Osteoblast (primary cell): ENCODE results near the gene FAM184A. TPM values are rescaled to one million over a fixed set of nuclear protein-coding genes. Genes with fewer than 3 reads are reported as not detected.

Source experiments
- DNase-seq: peaks from one replicate; pipeline ENCODE4 v3.0.0; 2011; ENCODE audit warnings: low spot score, mixed read lengths; ENCODE audit not compliant: insufficient read length; ENCODE audit errors: missing footprints
- H2AFZ ChIP-seq: 2 replicates; pipeline ENCODE4 v1.6.0; 2011; ENCODE audit warnings: mild to moderate bottlenecking, low read length
- H3K27ac ChIP-seq: 2 replicates; pipeline ENCODE4 v1.5.1; 2011; ENCODE audit warnings: mild to moderate bottlenecking, low read depth, low read length, moderate library complexity
- H3K27me3 ChIP-seq: 2 replicates; pipeline ENCODE4 v1.6.0; 2012; ENCODE audit warnings: mild to moderate bottlenecking, control low read depth, inconsistent platforms, low read length, moderate library complexity; ENCODE audit not compliant: insufficient read depth
- H3K36me3 ChIP-seq: 2 replicates; pipeline ENCODE4 v1.5.1; 2011; ENCODE audit warnings: mild to moderate bottlenecking, low read length, control low read depth, moderate library complexity; ENCODE audit not compliant: insufficient read depth
- H3K4me1 ChIP-seq: 2 replicates; pipeline ENCODE4 v1.5.1; 2011; ENCODE audit warnings: mild to moderate bottlenecking, low read length, control low read depth, moderate library complexity; ENCODE audit not compliant: insufficient read depth
- H3K4me2 ChIP-seq: 2 replicates; pipeline ENCODE4 v1.6.0; 2011; ENCODE audit warnings: mild to moderate bottlenecking, low read length; ENCODE audit not compliant: insufficient read depth
- H3K4me3 ChIP-seq: fragments of 200-600 bp; sonication (generic); 3 replicates; pipeline ENCODE4 v1.5.1; 2012; ENCODE audit warnings: mild to moderate bottlenecking, low read length, inconsistent platforms; ENCODE audit not compliant: insufficient read depth
- H3K79me2 ChIP-seq: 2 replicates; pipeline ENCODE4 v1.6.0; 2012; ENCODE audit warnings: mild to moderate bottlenecking, low read length, control low read depth, inconsistent platforms; ENCODE audit not compliant: insufficient read depth
- H3K9me3 ChIP-seq: 2 replicates; pipeline ENCODE4 v1.5.1; 2011; ENCODE audit warnings: low read depth, low read length, control low read depth
- H4K20me1 ChIP-seq: 2 replicates; pipeline ENCODE4 v1.6.0; 2012; ENCODE audit warnings: mild to moderate bottlenecking, low read length, control low read depth; ENCODE audit not compliant: insufficient read depth
- total RNA-seq: library from RNA; depleted of rRNA; stranded (reverse); fragments of >200 nt; gene quantifications from 2 replicates; pipeline ENCODE4 v1.2.3, GENCODE V29; 2012
- TF ChIP-seq, protein P1 (sequence below): IDR thresholded peaks from 2 replicates; pipeline ENCODE4 v1.5.1; 2011; ENCODE audit warnings: mild to moderate bottlenecking, low read depth, low read length, moderate library complexity; ENCODE audit errors: extremely low read depth

The FAM184A gene
- total RNA-seq, 1 donor, result 0.36 TPM

DNA sequence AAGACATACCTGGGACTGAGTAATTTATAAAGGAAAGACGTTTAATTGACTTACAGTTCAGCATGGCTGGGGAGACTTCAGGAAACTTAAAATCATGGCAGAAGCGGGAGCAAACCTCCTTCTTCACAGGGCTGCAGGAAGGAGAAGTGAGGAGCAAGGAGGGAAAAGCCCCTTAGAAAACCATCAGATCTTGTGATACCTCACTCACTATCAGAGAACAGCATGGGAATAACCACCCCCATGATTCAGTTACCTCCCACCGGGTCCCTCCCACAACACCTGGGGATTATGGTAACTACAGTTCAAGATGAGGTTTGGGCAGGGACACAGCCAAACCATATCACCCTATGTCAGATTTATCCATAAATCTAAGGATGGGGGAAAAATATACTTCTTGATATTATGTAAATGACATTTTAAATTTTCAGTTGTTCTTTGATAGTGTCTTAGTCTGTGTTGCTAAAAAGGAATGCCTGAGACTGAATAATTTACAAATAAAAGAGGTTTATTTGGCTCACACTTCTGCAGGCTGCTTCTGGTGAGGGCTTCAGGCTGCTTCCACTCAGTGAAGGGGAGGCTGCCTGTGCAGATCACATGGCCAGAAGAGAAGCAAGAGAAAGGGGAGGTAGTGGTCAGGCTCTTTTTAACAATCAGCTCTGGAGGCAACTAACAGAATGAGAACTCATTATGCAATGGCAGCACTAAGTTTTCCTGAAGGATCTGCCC, 142.3 kb downstream of the FAM184A start:
- no peaks in the 10 kb centered on the region for H3K27me3 ChIP-seq
- peaks cover 9% of the 10 kb centered on the region for H3K4me1 ChIP-seq
- peaks cover 20% of the 10 kb centered on the region for H3K79me2 ChIP-seq
- TF ChIP-seq, protein P1, sequence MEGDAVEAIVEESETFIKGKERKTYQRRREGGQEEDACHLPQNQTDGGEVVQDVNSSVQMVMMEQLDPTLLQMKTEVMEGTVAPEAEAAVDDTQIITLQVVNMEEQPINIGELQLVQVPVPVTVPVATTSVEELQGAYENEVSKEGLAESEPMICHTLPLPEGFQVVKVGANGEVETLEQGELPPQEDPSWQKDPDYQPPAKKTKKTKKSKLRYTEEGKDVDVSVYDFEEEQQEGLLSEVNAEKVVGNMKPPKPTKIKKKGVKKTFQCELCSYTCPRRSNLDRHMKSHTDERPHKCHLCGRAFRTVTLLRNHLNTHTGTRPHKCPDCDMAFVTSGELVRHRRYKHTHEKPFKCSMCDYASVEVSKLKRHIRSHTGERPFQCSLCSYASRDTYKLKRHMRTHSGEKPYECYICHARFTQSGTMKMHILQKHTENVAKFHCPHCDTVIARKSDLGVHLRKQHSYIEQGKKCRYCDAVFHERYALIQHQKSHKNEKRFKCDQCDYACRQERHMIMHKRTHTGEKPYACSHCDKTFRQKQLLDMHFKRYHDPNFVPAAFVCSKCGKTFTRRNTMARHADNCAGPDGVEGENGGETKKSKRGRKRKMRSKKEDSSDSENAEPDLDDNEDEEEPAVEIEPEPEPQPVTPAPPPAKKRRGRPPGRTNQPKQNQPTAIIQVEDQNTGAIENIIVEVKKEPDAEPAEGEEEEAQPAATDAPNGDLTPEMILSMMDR, result no peak
- peaks cover 3% of the 10 kb centered on the region for H4K20me1 ChIP-seq
- H3K4me2 ChIP-seq, result peak overlapping the region; percentile 81
- H3K4me3 ChIP-seq, result no peak overlapping the region
- no peaks in the 10 kb centered on the region for H3K9me3 ChIP-seq
- DNase-seq, result no peak
- no peaks in the 10 kb centered on the region for H3K36me3 ChIP-seq
- H2AFZ ChIP-seq, result peak overlapping the region; percentile 92
- no peak overlapping the region for H3K27ac ChIP-seq

DNA sequence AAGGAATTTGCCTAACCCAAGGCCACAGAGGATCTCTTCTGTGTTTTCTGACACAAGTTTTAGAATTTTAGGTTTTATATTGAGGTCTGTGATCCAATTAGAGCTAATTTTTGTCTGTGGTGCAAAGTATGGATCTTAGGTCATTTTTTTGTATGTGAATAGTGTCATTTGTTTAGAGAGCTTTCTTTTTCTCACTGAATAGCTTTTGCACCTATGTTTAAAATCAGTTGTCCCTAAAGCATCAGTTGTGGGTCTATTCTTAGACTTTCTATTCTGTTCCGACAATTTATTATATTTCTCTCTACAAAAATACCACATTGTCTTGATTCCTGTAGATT, 143.2 kb downstream of the FAM184A start:
- Histone ChIP-seq H3K4me1 (peaks cover 9% of the 10 kb centered on the region), H3K27me3 (no peaks in the 10 kb centered on the region), H3K36me3 (peaks cover 3% of the 10 kb centered on the region), H3K4me2 (peak overlapping the region; percentile 81), H4K20me1 (peaks cover 3% of the 10 kb centered on the region), H3K4me3 (peak overlapping the region; percentile 95), H2AFZ (peak overlapping the region; percentile 92), H3K9me3 (no peaks in the 10 kb centered on the region), H3K79me2 (peaks cover 20% of the 10 kb centered on the region), H3K27ac (peak overlapping the region; percentile 54)
- TF ChIP-seq, protein P1, result no peak
- DNase-seq, result no peak

DNA sequence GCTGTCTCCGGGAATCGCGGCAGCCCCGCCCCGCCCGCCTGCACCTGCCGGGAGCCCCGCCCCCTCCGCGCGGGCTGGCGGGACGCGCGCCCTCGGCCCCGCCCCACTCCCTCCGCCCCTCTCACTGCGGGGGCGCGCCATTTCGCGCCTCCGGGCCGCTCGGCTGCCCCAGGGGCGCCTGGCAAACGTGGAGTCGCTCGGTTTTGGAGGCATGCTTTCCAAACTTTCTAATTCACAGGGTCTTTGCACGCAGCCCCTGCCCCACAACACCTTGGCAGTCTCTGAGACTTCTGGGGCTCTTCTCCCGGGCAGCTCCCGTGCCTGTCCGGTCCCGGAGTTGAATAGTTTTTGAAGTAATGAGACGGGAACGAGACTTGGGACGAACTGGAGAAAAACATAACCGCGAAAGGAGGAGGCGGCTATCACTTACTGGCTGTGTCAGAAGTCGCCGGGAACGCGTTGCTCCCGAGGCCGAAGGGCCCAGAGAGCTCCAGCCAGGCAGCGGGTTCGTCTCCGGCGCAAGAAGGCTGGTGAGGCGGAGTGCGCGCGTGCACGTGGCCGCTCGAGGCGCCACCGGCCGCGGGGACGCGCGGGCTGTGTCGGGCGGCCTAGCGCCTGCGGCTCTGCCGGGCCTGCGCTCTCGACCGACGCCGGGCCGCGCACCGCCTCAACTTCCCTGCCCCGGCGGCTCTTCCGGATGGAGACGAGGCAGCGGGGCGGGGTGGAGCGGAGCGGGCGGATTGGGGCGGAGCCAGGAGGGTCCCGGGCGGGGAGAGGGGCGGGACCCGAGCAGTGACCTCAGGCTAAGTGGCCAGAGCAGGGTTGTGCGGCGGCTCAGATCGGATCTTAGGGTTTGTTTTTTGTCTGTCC, 143.8 kb downstream of the FAM184A start, which contains the start of gene MCM9:
Gene MCM9, minus strand, starts transcription at position 699 of the 870 bp plus-strand sequence. CDS start 3,436 bp downstream, outside the sequence.
- DNase-seq, result peak; percentile 98
- Histone ChIP-seq H3K36me3 (peaks cover 4% of the 10 kb centered on the region), H3K79me2 (peaks cover 20% of the 10 kb centered on the region), H3K27me3 (no peaks in the 10 kb centered on the region), H4K20me1 (peaks cover 3% of the 10 kb centered on the region), H3K27ac (peak within 1 kb of the TSS; percentile 76), H3K4me3 (peak within 1 kb of the TSS; percentile 95), H3K4me1 (peaks cover 9% of the 10 kb centered on the region), H3K9me3 (no peaks in the 10 kb centered on the region), H3K4me2 (peak within 1 kb of the TSS; percentile 81), H2AFZ (peak within 1 kb of the TSS; percentile 99)
- TF ChIP-seq, protein P1, result no peak
